ENCODE results near the gene PYURF.

PYURF gene

GRCh38 chr4:88517825-88518224, 5.8 kb downstream of the PYURF start:
- DNase-seq, result no peak
- in situ Hi-C loops (cut with MboI; ENCODE audit: low pct_unique_long_range_greater_than_20kb, low sequenced_read_pairs), result loop anchor here (10.0 to 25.0 kb wide), 2 partner anchors 303 to 481 kb away; no protein-coding TSS in a partner anchor

- in situ Hi-C loops (cut with MboI; ENCODE audit: low pct_unique_long_range_greater_than_20kb, low sequenced_read_pairs), result loop anchor here (10.0 to 25.0 kb wide), 2 partner anchors 302 to 479 kb away; no protein-coding TSS in a partner anchor
- no peak for DNase-seq
Measured at GRCh38 chr4:88516746-88517145, 6.8 kb downstream of the PYURF start.

- in situ Hi-C loops (cut with MboI; ENCODE audit: low pct_unique_long_range_greater_than_20kb, low sequenced_read_pairs), result loop anchor here (10.0 to 25.0 kb wide), 2 partner anchors 300 to 478 kb away; no protein-coding TSS in a partner anchor
- no peak for DNase-seq
Measured at GRCh38 chr4:88514557-88515511, 8.7 kb downstream of the PYURF start.

- DNase-seq, result no peak
- in situ Hi-C loops (cut with MboI; ENCODE audit: low pct_unique_long_range_greater_than_20kb, low sequenced_read_pairs), result loop anchor here (10.0 to 25.0 kb wide), 2 partner anchors 296 to 474 kb away; no protein-coding TSS in a partner anchor
Measured at GRCh38 chr4:88511236-88511635, 12.3 kb downstream of the PYURF start.

GRCh38 chr4:88503344-88503743, 20.2 kb downstream of the PYURF start:
- in situ Hi-C loops (cut with MboI; ENCODE audit: low pct_unique_long_range_greater_than_20kb, low sequenced_read_pairs), result loop anchor here (25.0 kb wide), 1 partner anchor 466 kb away; no protein-coding TSS in a partner anchor
- DNase-seq, result no peak

GRCh38 chr4:88497859-88498409, 25.6 kb downstream of the PYURF start:
- in situ Hi-C loops (cut with MboI; ENCODE audit: low pct_unique_long_range_greater_than_20kb, low sequenced_read_pairs), result no loop called here

GRCh38 chr4:88489100-88489761, 34.3 kb downstream of the PYURF start:
- in situ Hi-C loops (cut with MboI; ENCODE audit: low pct_unique_long_range_greater_than_20kb, low sequenced_read_pairs), result no loop called here
- DNase-seq, result peak; percentile 12

More at GRCh38 chr4:88497859-88498409, 25.6 kb downstream of the PYURF start:
- no peak for DNase-seq

GRCh38 chr4:88481537-88481936, 42.0 kb downstream of the PYURF start:
- in situ Hi-C loops (cut with MboI; ENCODE audit: low pct_unique_long_range_greater_than_20kb, low sequenced_read_pairs), result no loop called here
- DNase-seq, result no peak

- no peak for DNase-seq
- in situ Hi-C loops (cut with MboI; ENCODE audit: low pct_unique_long_range_greater_than_20kb, low sequenced_read_pairs), result no loop called here
Measured at GRCh38 chr4:88478247-88478646, 45.3 kb downstream of the PYURF start.

- no peak for DNase-seq
- in situ Hi-C loops (cut with MboI; ENCODE audit: low pct_unique_long_range_greater_than_20kb, low sequenced_read_pairs), result no loop called here
Measured at GRCh38 chr4:88477229-88477860, 46.2 kb downstream of the PYURF start.
